ENCODE measurements around the gene TPRA1. TPM values are rescaled to one million over a fixed set of nuclear protein-coding genes. Genes with fewer than 3 reads are reported as not detected.

Gene TPRA1
- total and polyA plus RNA-seq, 2 donors (not counting 1 experiment from before 2014, with no cell fraction given): 17.5 to 47.4 TPM

DNA sequence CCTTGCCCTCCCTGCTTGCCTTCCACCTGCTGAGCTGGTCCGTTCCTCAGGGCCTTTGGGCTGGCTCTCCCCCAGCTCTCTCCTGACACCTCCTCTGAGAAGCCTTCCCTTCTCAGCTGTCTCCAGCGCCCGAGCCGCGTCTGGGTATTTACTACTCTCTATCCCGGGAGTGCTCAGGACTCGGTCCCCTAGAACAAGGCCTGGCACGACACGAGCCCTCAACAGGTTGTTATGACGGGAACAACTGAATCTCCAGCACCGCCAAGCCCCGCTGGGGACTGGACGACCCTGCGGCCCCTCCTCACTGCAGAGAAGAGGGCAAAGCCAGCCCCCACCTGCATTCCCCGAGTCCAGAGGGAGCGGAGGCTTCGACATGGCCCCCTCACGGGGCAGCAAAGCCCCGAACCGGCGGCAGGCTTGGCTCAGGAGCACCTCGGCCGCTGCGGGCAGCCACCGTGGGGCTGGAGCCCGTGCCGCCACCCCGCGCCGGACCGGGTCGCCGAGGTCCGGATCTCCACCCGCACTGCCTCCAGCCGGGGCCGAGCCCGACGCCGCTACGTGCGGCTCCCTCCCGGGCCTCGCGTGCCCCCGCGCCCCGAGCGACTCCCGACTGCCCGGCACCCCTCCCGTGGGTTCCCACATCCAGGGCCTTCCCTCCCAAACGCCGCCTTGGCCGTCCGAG is 792 bp downstream of the TPRA1 start:
- no peaks in the 10 kb centered on the region for H4K20me1 ChIP-seq (ENCODE audit: control insufficient read depth, extremely low read depth, insufficient read depth, low read length)

DNA sequence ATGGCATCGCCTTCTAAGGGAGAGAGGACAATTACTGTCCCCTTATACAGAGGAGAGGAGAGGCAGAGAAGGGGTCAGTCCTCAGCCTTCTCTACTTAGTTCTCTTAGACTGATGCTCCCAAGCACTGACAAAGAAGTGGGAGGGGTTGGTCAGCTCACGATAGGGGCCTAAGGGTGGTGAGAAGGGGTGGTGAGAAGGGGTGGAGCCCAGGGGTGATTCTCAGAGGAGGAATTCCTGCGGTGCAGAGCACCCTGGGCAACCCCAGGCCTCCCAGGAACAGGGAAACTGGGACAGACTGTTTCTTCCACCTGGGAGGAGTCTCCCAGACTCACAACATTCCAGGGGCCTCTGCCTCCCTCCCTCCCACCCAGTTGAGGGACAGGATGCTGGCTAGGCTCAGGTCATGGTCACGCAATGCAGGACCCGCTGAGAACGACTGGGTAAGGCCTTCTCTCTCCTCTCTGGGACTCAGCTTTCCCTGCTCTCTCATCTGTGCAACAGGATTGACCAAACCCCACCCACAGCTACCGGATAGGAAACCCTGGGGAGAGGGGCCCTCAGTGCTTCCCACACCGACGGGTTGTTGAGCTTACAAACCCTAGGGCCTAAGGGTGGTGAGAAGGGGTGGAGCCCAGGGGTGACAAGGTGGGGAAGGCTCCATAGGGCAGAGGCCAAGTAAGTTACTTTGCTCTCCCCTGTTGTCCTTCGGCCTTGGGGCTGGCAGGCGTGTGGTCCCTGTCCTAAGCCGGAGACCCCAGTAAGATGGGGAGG is 1.5 kb downstream of the TPRA1 start:
- Histone ChIP-seq H3K4me2 (ENCODE audit: extremely low read depth, insufficient read depth, low read length) (peak overlapping the region; percentile 97), H3K36me3 (ENCODE audit: control insufficient read depth, insufficient read depth, low read length) (no peaks in the 10 kb centered on the region), H4K20me1 (ENCODE audit: control insufficient read depth, extremely low read depth, insufficient read depth, low read length) (no peaks in the 10 kb centered on the region), H3K9me3 (ENCODE audit: control insufficient read depth, insufficient read depth, low read depth, low read length) (no peaks in the 10 kb centered on the region), H3K27me3 (ENCODE audit: control insufficient read depth, insufficient read depth, low read length) (no peaks in the 10 kb centered on the region), H3K27ac (ENCODE audit: insufficient read depth, low read length) (peak overlapping the region; percentile 78), H3K4me3 (replicated peaks in 1 of 4; ENCODE audit: control extremely low read depth in 1 of 4, insufficient read depth in 1 of 4, low read depth in 3 of 4, low read length in 4 of 4) (peak overlapping the region; percentile 76 to 88 (median 82)), H3K9ac (ENCODE audit: insufficient read depth, low read length) (peak overlapping the region; percentile 94), H2AFZ (ENCODE audit: low read length) (no peak overlapping the region), H3K79me2 (ENCODE audit: control insufficient read depth, insufficient read depth, low read length) (peaks cover 56% of the 10 kb centered on the region), H3K4me1 (ENCODE audit: control insufficient read depth, extremely low read depth, insufficient read depth, low read length) (peaks cover 17% of the 10 kb centered on the region)
- DNase-seq (ENCODE audit: low read depth in 2 of 2): peak; percentile 50 to 81
- no peak for TF ChIP-seq EZH2 (IDR thresholded peaks at IDR 0.05; ENCODE audit: low read length, missing control alignments)
- TF ChIP-seq, protein P1, sequence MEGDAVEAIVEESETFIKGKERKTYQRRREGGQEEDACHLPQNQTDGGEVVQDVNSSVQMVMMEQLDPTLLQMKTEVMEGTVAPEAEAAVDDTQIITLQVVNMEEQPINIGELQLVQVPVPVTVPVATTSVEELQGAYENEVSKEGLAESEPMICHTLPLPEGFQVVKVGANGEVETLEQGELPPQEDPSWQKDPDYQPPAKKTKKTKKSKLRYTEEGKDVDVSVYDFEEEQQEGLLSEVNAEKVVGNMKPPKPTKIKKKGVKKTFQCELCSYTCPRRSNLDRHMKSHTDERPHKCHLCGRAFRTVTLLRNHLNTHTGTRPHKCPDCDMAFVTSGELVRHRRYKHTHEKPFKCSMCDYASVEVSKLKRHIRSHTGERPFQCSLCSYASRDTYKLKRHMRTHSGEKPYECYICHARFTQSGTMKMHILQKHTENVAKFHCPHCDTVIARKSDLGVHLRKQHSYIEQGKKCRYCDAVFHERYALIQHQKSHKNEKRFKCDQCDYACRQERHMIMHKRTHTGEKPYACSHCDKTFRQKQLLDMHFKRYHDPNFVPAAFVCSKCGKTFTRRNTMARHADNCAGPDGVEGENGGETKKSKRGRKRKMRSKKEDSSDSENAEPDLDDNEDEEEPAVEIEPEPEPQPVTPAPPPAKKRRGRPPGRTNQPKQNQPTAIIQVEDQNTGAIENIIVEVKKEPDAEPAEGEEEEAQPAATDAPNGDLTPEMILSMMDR (conservative IDR thresholded peaks at IDR 0.05 in 1 of 2, IDR thresholded peaks at IDR 0.05 in 1 of 2; ENCODE audit: low read depth in 1 of 2, low read length in 2 of 2): no peak

More for the DNA sequence above, 792 bp downstream of the TPRA1 start:
- peak overlapping the region; percentile 78 for H3K27ac ChIP-seq (ENCODE audit: insufficient read depth, low read length)
- H3K9me3 ChIP-seq (ENCODE audit: control insufficient read depth, insufficient read depth, low read depth, low read length): no peaks in the 10 kb centered on the region
- no peak for DNase-seq (ENCODE audit: low read depth in 2 of 2)
- TF ChIP-seq, protein P1 (conservative IDR thresholded peaks at IDR 0.05 in 1 of 2, IDR thresholded peaks at IDR 0.05 in 1 of 2; ENCODE audit: low read depth in 1 of 2, low read length in 2 of 2): no peak
- no peak for TF ChIP-seq EZH2 (IDR thresholded peaks at IDR 0.05; ENCODE audit: low read length, missing control alignments)
- H3K9ac ChIP-seq (ENCODE audit: insufficient read depth, low read length): peak overlapping the region; percentile 94
- no peaks in the 10 kb centered on the region for H3K36me3 ChIP-seq (ENCODE audit: control insufficient read depth, insufficient read depth, low read length)
- peak overlapping the region; percentile 76 to 88 (median 82) for H3K4me3 ChIP-seq (replicated peaks in 1 of 4; ENCODE audit: control extremely low read depth in 1 of 4, insufficient read depth in 1 of 4, low read depth in 3 of 4, low read length in 4 of 4)
- H3K79me2 ChIP-seq (ENCODE audit: control insufficient read depth, insufficient read depth, low read length): peaks cover 50% of the 10 kb centered on the region
- peak overlapping the region; percentile 97 for H3K4me2 ChIP-seq (ENCODE audit: extremely low read depth, insufficient read depth, low read length)
- no peaks in the 10 kb centered on the region for H3K27me3 ChIP-seq (ENCODE audit: control insufficient read depth, insufficient read depth, low read length)
- peaks cover 17% of the 10 kb centered on the region for H3K4me1 ChIP-seq (ENCODE audit: control insufficient read depth, extremely low read depth, insufficient read depth, low read length)
- H2AFZ ChIP-seq (ENCODE audit: low read length): no peak overlapping the region

DNA sequence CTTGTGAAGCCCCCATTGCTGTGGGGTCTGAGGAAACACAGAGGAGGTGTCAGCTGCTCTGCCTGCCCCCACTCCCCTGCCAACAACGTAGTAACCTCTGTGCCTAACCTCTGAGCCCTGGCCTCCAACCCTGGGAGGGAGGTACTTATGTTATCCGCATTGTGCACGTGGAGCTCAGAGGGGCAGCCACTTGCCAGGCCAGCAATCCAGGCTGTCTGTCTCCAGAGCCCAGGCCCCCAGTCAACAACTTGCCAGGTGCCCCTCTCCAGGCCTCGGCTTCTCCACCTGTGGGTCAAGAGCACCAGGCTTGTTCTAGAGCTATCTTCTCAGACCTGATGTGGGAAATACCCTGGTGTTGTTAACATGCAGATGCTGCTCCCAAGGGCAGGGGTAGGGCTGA is 2.7 kb downstream of the TPRA1 start:
- Histone ChIP-seq H4K20me1 (ENCODE audit: control insufficient read depth, extremely low read depth, insufficient read depth, low read length) (no peaks in the 10 kb centered on the region), H3K9me3 (ENCODE audit: control insufficient read depth, insufficient read depth, low read depth, low read length) (no peaks in the 10 kb centered on the region), H3K36me3 (ENCODE audit: control insufficient read depth, insufficient read depth, low read length) (no peaks in the 10 kb centered on the region), H3K4me1 (ENCODE audit: control insufficient read depth, extremely low read depth, insufficient read depth, low read length) (peaks cover 17% of the 10 kb centered on the region), H3K4me2 (ENCODE audit: extremely low read depth, insufficient read depth, low read length) (no peak overlapping the region), H3K4me3 (replicated peaks in 1 of 4; ENCODE audit: control extremely low read depth in 1 of 4, insufficient read depth in 1 of 4, low read depth in 3 of 4, low read length in 4 of 4) (peak overlapping the region in 1 of 4 experiments; percentile 14), H3K27ac (ENCODE audit: insufficient read depth, low read length) (no peak overlapping the region), H2AFZ (ENCODE audit: low read length) (no peak overlapping the region), H3K27me3 (ENCODE audit: control insufficient read depth, insufficient read depth, low read length) (no peaks in the 10 kb centered on the region), H3K9ac (ENCODE audit: insufficient read depth, low read length) (no peak overlapping the region), H3K79me2 (ENCODE audit: control insufficient read depth, insufficient read depth, low read length) (peaks cover 60% of the 10 kb centered on the region)
- DNase-seq (ENCODE audit: low read depth in 2 of 2): no peak
- TF ChIP-seq, protein P1 (conservative IDR thresholded peaks at IDR 0.05 in 1 of 2, IDR thresholded peaks at IDR 0.05 in 1 of 2; ENCODE audit: low read depth in 1 of 2, low read length in 2 of 2): no peak
- no peak for TF ChIP-seq EZH2 (IDR thresholded peaks at IDR 0.05; ENCODE audit: low read length, missing control alignments)
